GM12891 (cell line): ENCODE results near the gene IL1RL2.

ENCODE experiments used
- POLR2A ChIP-seq: IDR thresholded peaks from 2 replicates; pipeline ENCODE4 v1.6.1; 2011; ENCODE audit warnings: low read depth, low read length, control low read depth
- POLR2AphosphoS5 ChIP-seq: IDR thresholded peaks from 2 replicates; pipeline ENCODE4 v1.6.1; 2011; ENCODE audit warnings: low read depth, low read length, control low read depth
- SPI1 ChIP-seq: IDR thresholded peaks from 2 replicates; pipeline ENCODE4 v1.6.1; 2011; ENCODE audit warnings: low read depth, low read length, control low read depth
- TAF1 ChIP-seq: IDR thresholded peaks from 2 replicates; pipeline ENCODE4 v1.6.1; 2011; ENCODE audit warnings: low read depth, low read length, control low read depth

- TF ChIP-seq POLR2A (no peak), TAF1 (no peak), POLR2AphosphoS5 (no peak), SPI1 (no peak)
Observed at GRCh38 chr2:102155703-102156515, 30.9 kb upstream of the IL1RL2 start.
